GM21381 (cell line): Measurements from ENCODE around the gene XAGE5.
"Not testable (repeated sequence)": the region's sequence is repeated elsewhere in the genome, so short reads cannot be mapped to it uniquely, and the experiment has no call there.

Source experiments
- ATAC-seq: cut with Tn5 transposase; IDR thresholded peaks from one replicate; pipeline ENCODE4 v1.9.1; 2021; ENCODE audit warnings: mild to moderate bottlenecking, moderate library complexity; ENCODE audit not compliant: unreplicated experiment

Gene XAGE5

GRCh38 chrX:52811065-52811625 lies at the start of gene XAGE5:
XAGE5 (plus strand) TSS chrX:52811287; CDS start chrX:52812567, 1,280 bp downstream.
- no peak for ATAC-seq

DNA sequence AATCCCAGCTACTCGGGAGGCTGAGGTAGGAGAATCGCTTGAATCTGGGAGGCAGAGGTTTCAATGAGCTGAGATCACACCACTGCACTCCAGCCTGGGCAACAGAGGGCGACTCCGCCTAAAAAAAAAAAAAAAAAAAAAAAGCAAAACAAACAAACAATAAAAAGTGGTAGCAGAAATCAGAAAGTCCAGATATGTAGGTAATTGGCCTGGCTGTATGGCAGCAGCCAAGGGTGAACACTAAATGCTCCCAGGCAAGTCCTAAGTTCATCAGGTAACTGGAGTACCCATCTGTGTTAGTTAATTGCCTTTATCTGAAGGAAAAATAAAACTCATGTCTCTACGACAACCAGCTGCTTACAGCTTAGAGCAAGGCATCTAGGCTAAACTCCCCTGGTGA lies 45.1 kb upstream of the XAGE5 start:
- ATAC-seq: not testable (repeated sequence)

GRCh38 chrX:52773504-52773903 lies 37.6 kb upstream of the XAGE5 start:
- not testable (repeated sequence) for ATAC-seq

DNA sequence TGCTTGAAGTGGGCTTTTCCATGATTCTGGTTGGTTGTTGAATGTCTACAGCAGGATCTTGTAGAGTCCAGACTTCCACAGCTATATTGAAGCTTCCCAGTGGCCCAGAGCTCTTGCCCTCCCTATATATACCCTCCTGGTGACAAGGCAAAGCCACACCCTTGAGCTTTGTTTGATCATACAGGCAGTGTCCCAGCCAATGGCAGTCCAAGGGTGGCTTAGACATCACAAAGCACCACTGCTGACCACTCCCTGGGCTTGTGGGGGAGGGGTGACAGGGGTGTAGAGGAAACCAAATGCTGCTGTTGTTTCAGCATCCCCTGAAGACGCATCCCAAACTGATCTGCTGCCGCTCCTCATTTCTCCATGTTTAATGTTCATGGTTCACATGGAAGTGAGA lies 13.8 kb upstream of the XAGE5 start, which contains the start of gene SPANXN5:
SPANXN5 (minus strand) TSS at position 101 of the 400 bp plus-strand sequence; CDS start at position 22, 79 bp downstream.
- not testable (repeated sequence) for ATAC-seq

DNA sequence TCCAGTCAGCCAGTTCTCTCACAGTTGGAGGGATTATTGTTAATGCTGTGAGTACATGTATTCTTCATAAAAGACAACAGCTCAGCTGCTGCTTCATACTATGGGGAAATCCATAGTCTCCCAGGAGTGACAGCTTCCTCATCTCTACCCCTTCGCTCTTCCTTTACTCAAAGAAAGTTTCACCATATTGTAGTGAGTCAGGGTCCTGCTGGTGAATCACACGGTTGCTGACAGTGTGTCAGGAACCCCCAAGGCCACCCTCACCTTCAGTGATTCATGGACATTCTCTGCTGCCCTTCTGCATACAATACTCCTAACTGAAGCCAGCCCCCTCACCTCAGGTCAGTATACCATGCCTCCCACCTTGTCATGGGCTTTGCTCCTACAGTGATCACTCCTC lies 6.2 kb upstream of the XAGE5 start:
- not testable (repeated sequence) for ATAC-seq

GRCh38 chrX:52819788-52820187 lies 8.7 kb downstream of the XAGE5 start:
- no peak for ATAC-seq

DNA sequence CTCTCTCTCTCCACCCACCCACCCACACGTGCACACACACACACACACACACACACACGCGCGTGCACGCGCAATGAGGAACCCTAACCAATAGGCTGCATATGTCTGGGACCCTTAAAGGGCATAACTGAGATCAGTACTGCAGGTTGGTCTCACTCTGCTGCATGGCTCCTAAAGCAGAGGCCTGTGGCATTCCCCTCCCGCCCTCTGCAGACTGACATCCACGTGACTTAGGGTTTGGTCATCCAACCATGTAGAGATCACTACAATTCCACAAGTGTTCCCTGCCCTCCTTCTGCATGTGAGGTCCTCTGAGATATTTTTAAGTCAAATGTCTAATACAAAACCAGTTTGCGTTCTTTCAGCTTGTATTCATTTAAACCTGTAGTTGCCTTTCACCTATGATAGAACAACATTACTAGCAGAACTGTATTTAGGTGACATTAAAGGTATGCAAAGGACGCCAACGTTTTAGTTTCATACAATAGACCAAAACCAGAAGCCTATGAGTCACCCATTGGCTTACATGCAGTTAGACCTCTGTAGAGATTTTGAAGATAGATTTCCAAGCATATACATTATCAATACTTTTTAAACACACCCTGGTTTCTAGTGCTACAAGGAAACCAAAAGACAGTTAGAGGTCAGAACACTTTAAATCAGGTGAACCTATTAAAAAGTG lies 10.1 kb downstream of the XAGE5 start:
- no peak for ATAC-seq

DNA sequence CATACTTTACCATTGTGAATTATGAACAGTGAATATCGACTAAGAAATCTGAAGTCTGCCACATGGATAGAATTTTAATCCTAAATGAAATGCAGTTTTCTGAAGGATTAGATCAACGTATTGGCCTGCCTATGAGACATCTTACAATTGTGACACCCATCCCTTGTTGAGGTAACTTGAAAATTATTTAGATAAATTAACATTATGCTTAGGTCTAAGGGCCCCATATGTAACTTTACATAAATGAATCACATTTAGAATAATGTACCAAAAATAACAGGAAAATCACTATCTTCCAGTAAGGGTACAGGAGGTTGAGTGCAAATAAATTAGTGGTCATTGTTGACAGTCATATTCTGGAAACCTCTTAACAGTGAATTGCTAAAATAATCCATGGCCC lies 13.5 kb downstream of the XAGE5 start:
- ATAC-seq: no peak

- ATAC-seq: no peak
These were observed 19.5 kb downstream of the XAGE5 start for GRCh38 chrX:52830551-52830950.

DNA sequence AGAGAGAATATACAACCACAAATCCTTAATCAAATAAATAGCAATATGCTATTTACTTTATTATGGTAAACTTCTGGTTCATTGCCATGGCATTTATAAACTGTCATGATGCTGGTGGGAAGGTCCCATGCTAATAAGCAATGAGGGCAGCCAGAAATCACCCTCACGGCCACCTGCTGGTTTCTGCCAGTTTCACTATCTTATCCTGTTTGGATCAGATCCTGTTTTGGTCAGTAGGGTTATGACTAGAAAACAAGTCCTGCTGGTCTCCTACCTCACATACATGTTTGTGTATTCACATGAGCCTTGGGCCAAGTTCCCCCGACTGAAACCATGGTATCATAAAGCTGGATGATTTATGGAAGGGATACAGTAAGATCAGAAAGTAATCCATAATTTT lies 28.1 kb downstream of the XAGE5 start:
- no peak for ATAC-seq

DNA sequence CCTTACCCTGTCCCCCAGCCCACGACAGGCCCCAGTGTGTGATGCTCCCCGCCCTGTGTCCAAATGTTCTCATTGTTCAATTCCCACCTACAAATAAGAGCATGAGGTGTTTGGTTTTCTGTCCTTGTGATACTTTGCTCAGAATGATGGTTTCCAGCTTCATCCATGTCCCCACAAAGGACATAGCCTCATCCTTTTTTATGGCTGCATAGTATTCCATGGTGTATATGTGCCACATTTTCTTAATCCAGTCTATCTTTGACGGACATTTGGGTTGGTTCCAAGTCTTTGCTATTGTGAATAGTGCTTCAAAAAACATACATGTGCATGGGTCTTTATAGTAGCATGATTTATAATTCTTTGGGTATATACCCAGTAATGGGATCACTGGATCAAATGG lies 32.5 kb downstream of the XAGE5 start:
- ATAC-seq: not testable (repeated sequence)

GRCh38 chrX:52852110-52852860 lies 41.2 kb downstream of the XAGE5 start:
- ATAC-seq: no peak

DNA sequence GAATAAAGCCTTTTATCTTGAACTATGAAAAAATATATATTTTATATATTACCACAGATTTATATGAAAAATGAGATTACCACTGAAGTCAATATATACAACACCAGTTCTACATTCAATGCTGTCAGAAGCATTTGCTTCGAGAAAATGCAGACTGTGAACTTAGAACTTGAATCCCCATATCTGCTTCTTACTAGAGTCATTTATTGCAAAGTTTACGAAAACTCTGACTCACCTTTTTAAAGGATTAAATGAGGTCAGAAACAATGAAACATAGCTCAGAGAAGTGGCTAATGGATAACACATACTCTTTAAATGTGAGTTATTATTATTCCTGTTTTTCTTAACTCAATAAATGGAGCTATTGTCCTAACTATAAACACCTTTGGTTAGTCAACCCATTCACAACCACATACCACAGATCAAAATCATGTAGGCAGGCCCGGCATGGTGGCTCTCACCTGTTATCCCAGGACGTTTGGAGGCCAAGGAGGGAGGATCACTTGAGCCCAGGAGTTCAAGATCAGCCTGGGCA lies 46.0 kb downstream of the XAGE5 start:
- not testable (repeated sequence) for ATAC-seq

DNA sequence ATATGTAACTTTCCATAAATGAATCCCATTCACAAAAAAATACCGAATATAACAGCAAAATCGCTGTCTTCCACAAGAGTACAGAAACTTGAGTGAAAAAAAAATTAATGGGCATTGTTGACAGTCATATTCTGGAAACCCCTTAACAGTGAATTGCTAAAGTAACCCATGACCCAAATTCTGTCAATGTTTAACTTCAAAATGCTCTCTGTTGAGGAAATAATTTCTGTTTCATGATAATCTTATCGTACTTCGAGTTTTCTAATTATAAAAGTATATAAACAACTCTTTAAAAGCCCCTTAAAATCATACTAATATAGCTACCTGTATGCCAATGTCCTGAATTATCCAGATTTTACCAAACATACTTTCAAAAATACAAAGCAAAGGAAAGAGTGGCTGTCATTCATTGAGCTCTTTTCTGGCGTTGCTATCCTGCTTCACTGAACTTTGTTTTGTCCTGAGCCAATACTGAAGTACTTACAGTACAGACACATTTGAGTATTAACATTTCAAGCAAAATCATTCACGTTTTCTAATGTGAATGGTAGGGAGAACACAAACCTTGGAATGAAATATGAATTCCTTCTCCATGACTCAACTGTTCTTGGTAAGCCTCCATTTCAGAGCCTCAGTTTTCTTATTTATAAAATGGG lies 54.4 kb downstream of the XAGE5 start:
- ATAC-seq: no peak
